Small intestine (tissue), 7 donors: Measurements from ENCODE around the gene SRC. TPM values are rescaled to one million over a fixed set of nuclear protein-coding genes. Genes with fewer than 3 reads are reported as not detected.
A peak's percentile ranks its signal among the peaks of the same experiment; 100 is the strongest.

Source experiments
- DNase-seq, 2 donors: peaks; one replicate each; pipeline versions ENCODE4 v3.0.0 to v3.0.0-alpha.2; 2013
- FAIRE-seq: peaks from 2 replicates; lab custom pipeline; 2012; peaks lifted over from hg19 to GRCh38; lab: Jason Lieb, UNC
- H3K27ac ChIP-seq, 3 donors: one replicate each; pipeline ENCODE4 v1.5.1; 2013; ENCODE audit warnings: low read length in 2 of 3, mild to moderate bottlenecking in 2 of 3, control low read depth in 1 of 3, inconsistent platforms in 1 of 3, low read depth in 1 of 3, moderate library complexity in 1 of 3
- H3K27me3 ChIP-seq, 3 donors: one replicate each; pipeline ENCODE4 v1.6.1; 2013; ENCODE audit warnings: low read length in 3 of 3, inconsistent platforms in 1 of 3; ENCODE audit not compliant: control insufficient read depth in 3 of 3, insufficient read depth in 3 of 3
- H3K36me3 ChIP-seq, 3 donors: one replicate each; pipeline ENCODE4 v1.6.1; 2013; ENCODE audit warnings: low read length in 3 of 3, inconsistent platforms in 1 of 3, low read depth in 1 of 3, mild to moderate bottlenecking in 1 of 3, moderate library complexity in 1 of 3; ENCODE audit not compliant: control insufficient read depth in 3 of 3, insufficient read depth in 2 of 3
- H3K4me1 ChIP-seq, 3 donors: one replicate each; pipeline ENCODE4 v1.6.1; 2013; ENCODE audit warnings: low read length in 2 of 3, inconsistent platforms in 1 of 3, low read depth in 1 of 3, mild to moderate bottlenecking in 1 of 3, moderate library complexity in 1 of 3; ENCODE audit not compliant: control insufficient read depth in 3 of 3, insufficient read depth in 2 of 3
- H3K4me3 ChIP-seq, 3 donors: one replicate each; pipeline ENCODE4 v1.5.1; 2013; ENCODE audit warnings: low read length in 3 of 3, control low read depth in 1 of 3, inconsistent platforms in 1 of 3, low read depth in 1 of 3, mild to moderate bottlenecking in 1 of 3, moderate library complexity in 1 of 3
- H3K9me3 ChIP-seq, 2 donors: one replicate each; pipeline ENCODE4 v1.6.1; 2013; ENCODE audit warnings: low read depth in 1 of 2, low read length in 1 of 2; ENCODE audit not compliant: control insufficient read depth in 2 of 2, insufficient read depth in 1 of 2
- WGBS, 3 donors: extraction: QIAGEN DNeasy Blood & Tissue Kit; methylation state at CpG; one replicate each; pipeline ENCODE4 v1.1.7; 2013; 5-methylcytosine and 5-hydroxymethylcytosine counted together
- polyA plus RNA-seq, 4 donors: library from polyadenylated mRNA; stranded (reverse) in 3 of 4; unstranded in 1 of 4; fragments of 200-250 nt in 3 of 4; fragments of 120-200 nt in 1 of 4; gene quantifications; one replicate each; pipeline versions ENCODE4 v1.2.1 to v1.2.3, GENCODE V29; 2013
- donor health status: healthy with polysubstance abuse.
- donor health status: control.
- donor health status: control.
- donor health status: Bipolar disorder and iron deficiency.
- donor health status: healthy.

SRC gene
- polyA plus RNA-seq, 4 donors: 70.8 to 173 (median 95.3) TPM

DNA sequence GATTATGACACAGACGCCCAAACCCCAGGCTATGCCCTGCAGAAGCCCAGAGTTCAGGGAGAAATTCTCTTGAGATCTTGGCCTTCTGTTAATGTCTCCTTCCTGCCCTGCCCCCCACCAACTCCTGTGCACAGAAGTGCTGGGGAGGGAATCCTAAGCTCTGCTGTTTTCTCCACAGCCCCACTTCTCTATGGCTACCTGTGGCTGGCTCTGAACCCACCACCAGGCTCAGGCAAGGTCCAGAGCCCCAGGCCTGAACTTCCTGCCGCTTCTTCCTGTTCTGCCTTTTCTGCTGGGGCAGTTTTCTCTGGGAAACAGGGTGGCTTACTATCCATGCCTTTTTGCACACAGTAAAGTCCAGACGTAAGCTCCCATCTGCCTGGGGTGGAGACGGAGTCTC lies 97.7 kb downstream of the SRC start:
- WGBS, 3 donors: 81 to 90% (median 89%) methylated on average over 4 of the region's 4 CpGs
- no peak overlapping the region for H3K27ac ChIP-seq
- DNase-seq: no peak
- no peaks in the 10 kb centered on the region for H3K36me3 ChIP-seq
- H3K4me3 ChIP-seq: no peak overlapping the region
- no peak for FAIRE-seq
- no peaks in the 10 kb centered on the region for H3K4me1 ChIP-seq
- H3K27me3 ChIP-seq: no peaks in the 10 kb centered on the region
- H3K9me3 ChIP-seq: no peaks in the 10 kb centered on the region

DNA sequence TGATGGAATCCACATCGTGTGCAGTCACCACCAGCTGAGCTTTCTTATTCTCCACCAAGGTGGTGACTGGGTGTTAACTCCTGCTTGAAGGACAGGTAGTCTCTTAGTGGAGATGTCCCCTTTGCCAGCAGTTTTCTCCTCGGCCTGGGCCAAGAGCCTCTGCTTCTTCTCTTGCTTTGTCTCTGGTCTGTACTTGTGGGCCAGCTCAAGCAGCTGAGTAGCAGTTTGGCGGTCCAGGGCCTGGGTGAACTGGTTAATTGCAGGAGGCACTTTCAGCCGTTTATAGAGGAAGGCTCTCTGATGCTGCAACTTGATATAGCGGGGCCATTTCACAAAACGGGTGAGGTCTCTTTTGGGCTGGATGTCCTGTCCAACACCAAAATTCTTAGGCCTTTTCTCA lies 99.1 kb downstream of the SRC start:
- Histone ChIP-seq H3K27me3 (no peaks in the 10 kb centered on the region), H3K36me3 (no peaks in the 10 kb centered on the region), H3K9me3 (no peaks in the 10 kb centered on the region), H3K4me1 (no peaks in the 10 kb centered on the region), H3K4me3 (no peak overlapping the region), H3K27ac (no peak overlapping the region)
- FAIRE-seq: no peak
- WGBS, 3 donors: 70 to 80% (median 70%) methylated on average over 6 of the region's 6 CpGs
- no peak for DNase-seq

DNA sequence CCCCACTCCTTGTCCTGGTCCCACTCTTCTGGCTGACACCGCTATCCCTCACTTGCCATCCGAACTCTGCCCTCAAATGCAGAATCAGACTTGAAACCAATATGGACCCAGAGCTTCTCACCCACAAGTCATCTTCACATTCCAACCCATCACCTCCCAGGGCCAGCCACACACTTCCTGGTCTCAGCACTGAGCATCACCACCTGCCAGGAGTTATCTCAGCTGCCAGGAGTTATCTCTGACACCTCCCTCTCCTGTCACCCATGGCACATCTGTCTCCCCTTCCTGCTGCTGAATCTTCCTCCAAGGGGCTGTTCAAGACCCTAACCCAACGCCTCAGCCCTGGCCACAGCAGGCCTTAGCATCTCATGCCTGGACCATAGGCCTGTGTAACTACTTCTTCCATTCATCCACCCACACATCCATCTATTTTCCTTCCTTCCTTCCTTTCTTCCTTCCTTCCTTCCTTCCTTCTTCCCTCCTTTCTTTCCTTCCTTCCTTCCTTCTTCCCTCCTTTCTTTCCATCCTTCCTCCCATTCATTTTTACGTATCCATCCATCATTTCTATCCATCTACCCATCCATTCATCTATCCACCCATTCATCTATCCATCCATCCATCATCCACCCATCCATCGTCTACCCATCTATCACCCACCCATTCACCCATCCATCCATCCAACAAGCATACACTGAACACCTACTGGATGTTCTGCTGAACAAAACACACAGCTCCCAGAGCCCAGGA lies 100.5 kb downstream of the SRC start:
- FAIRE-seq (no peak), DNase-seq (no peak)
- H3K4me1 ChIP-seq: no peaks in the 10 kb centered on the region
- no peaks in the 10 kb centered on the region for H3K27me3 ChIP-seq
- no peak overlapping the region for H3K4me3 ChIP-seq
- H3K27ac ChIP-seq: no peak overlapping the region
- WGBS, 3 donors: 70 to 82% (median 73%) methylated on average over 5 of the region's 5 CpGs
- H3K36me3 ChIP-seq: no peaks in the 10 kb centered on the region
- no peaks in the 10 kb centered on the region for H3K9me3 ChIP-seq

DNA sequence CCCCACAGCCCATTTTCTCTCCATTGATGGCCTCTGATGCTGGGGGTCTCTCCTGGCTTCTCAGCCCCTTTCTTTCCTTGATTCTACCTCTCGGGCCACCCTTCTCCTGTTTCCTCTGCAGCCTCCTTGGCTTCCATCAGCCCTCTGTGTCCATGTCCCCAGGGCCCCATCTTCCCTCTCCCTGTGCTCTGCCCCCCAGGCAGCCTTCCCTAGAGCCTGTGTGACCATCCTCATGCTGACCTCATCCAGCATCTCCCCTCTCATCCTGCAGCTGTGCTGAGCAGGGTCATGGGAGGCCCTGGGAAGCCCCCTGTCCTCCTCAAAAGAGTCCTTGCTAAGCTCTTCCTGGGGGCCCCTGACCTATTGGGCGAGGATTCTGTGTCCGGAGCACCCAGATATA lies 101.7 kb downstream of the SRC start:
- no peaks in the 10 kb centered on the region for H3K4me1 ChIP-seq
- FAIRE-seq: no peak
- no peaks in the 10 kb centered on the region for H3K36me3 ChIP-seq
- no peak overlapping the region for H3K4me3 ChIP-seq
- peaks cover 0 to 3% (median 0%) of the 10 kb centered on the region in 3 donors for H3K27me3 ChIP-seq
- no peaks in the 10 kb centered on the region for H3K9me3 ChIP-seq
- H3K27ac ChIP-seq: no peak overlapping the region
- WGBS, 3 donors: 82 to 85% (median 85%) methylated on average over 3 of the region's 3 CpGs
- DNase-seq: no peak

DNA sequence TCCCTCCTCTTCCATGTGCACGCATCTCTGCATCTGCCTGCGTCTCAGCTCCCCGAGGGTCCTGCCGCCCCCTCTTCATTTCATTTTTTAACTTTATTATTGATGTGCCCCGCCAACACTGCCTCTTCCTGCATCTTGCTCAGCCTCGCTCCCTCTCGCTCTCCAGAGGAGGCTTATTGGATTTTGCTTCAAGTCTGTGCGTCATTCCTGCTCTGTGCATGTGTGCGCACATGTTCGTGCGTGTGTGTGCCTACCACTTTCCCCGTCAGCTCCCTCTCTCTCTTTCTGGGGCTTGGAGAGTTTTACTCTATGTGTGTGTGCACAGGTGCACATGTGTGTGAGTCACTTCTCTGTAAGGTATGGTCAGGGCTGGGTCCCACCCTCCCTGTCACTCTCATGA lies 103.3 kb downstream of the SRC start:
- Histone ChIP-seq H3K4me3 (no peak overlapping the region), H3K9me3 (peaks cover 0 to 3% of the 10 kb centered on the region in 2 donors), H3K27ac (no peak overlapping the region), H3K36me3 (no peaks in the 10 kb centered on the region), H3K27me3 (peaks cover 0 to 3% (median 0%) of the 10 kb centered on the region in 3 donors), H3K4me1 (no peaks in the 10 kb centered on the region)
- 77 to 78% (median 77%) methylated on average over 12 of the region's 12 CpGs for WGBS, 3 donors
- DNase-seq: no peak
- no peak for FAIRE-seq

DNA sequence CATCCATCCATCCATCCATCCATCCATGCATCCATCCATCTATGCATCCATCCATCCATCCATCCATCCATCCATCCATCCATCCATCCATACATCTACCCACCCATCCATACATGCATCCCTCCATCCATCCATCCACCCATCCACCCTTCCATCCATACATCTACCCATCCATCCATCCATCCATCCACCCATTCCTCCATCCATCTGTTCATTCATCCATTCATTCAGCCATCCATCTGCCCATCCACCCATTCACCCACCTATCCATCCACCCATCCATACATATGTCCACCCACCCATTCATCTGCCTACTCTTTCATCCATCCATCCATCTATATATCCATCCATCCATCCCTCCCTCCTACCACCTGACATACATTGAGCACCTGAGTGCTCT lies 104.4 kb downstream of the SRC start:
- Histone ChIP-seq H3K9me3 (peaks cover 0 to 10% of the 10 kb centered on the region in 2 donors), H3K4me3 (no peak overlapping the region), H3K36me3 (no peaks in the 10 kb centered on the region), H3K4me1 (peaks cover 0 to under 1% (median 0%) of the 10 kb centered on the region in 3 donors), H3K27ac (no peak overlapping the region), H3K27me3 (peaks cover 0 to 3% (median under 1%) of the 10 kb centered on the region in 3 donors)
- no peak for FAIRE-seq
- no peak for DNase-seq

DNA sequence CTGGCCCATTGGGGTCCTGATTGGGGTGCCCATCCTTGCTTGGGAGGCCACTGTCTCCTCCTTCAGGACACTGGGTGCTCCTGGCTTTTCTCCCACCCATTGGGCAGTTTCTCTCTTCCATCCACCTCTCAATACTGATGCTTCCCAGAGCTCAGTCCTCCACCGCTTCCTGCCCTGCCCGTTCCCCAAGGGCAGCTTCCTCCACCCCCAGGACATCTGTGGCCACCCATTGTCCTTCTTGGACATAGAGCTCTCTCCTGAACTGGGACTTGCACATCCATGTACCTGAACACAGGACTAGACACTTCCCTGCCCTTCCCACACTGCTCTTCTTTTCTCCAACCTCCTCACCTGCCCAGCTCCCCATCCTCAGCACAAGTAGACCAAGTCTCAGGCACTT lies 105.7 kb downstream of the SRC start:
- H3K4me3 ChIP-seq: no peak overlapping the region
- H3K27me3 ChIP-seq: peaks cover 0 to 3% (median 2%) of the 10 kb centered on the region in 3 donors
- DNase-seq (no peak), FAIRE-seq (no peak)
- 88 to 90% (median 88%) methylated on average over 2 of the region's 2 CpGs for WGBS, 3 donors
- H3K9me3 ChIP-seq: peaks cover 0 to 22% of the 10 kb centered on the region in 2 donors
- peaks cover 0 to 3% (median 0%) of the 10 kb centered on the region in 3 donors for H3K4me1 ChIP-seq
- H3K27ac ChIP-seq: no peak overlapping the region
- no peaks in the 10 kb centered on the region for H3K36me3 ChIP-seq

DNA sequence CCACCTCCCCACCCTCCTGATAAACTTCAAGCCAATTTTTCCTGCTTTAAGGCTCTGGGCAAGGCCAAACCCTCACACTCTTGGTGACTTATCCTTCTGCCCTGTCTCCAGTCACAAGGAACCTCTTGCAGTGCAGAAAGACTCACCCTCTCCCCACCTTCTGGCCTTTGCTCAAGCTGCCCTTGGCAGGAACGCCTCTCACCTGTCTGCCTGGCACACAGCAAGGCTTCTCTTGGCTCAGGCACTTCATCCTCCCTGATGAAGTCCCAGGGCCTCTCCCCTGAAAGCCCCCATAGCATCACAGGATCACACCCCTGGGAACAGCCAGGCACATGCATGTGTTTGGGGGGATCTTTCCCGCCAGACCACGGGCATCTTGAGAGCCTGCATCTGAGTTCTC lies 106.3 kb downstream of the SRC start:
- WGBS, 3 donors: 43 to 50% (median 47%) methylated on average over 3 of the region's 3 CpGs
- FAIRE-seq: no peak

More for the DNA sequence above, 106.3 kb downstream of the SRC start:
- Histone ChIP-seq H3K27ac (no peak overlapping the region), H3K4me3 (no peak overlapping the region), H3K27me3 (peaks cover 0 to 3% (median 2%) of the 10 kb centered on the region in 3 donors), H3K9me3 (peaks cover 0 to 25% of the 10 kb centered on the region in 2 donors), H3K36me3 (no peaks in the 10 kb centered on the region), H3K4me1 (peaks cover 0 to 3% (median 0%) of the 10 kb centered on the region in 3 donors)
- DNase-seq: peak in 1 of 2 donors; percentile 18
